GM12874 (cell line): ENCODE measurements around the gene PCSK4.

Experiments
- CTCF ChIP-seq: IDR thresholded peaks from 2 replicates; pipeline ENCODE4 v1.5.1; 2011; ENCODE audit warnings: low read depth, mild to moderate bottlenecking, control low read depth, low read length, moderate library complexity; ENCODE audit not compliant: insufficient read depth

The PCSK4 gene

GRCh38 chr19:1432507-1432887 lies 57.7 kb downstream of the PCSK4 start:
- no peak for TF ChIP-seq CTCF

- no peak for TF ChIP-seq CTCF
Observed at GRCh38 chr19:1431759-1432506, 58.2 kb downstream of the PCSK4 start.
